HG02970 (cell line): ENCODE data around the gene FAM234A.
"Not testable (repeated sequence)": the region's sequence is repeated elsewhere in the genome, so short reads cannot be mapped to it uniquely, and the experiment has no call there.

Experiments used
- ATAC-seq: cut with Tn5 transposase; IDR thresholded peaks from one replicate; pipeline ENCODE4 v1.9.1; 2021; ENCODE audit warnings: mild to moderate bottlenecking, moderate library complexity, moderate number of reproducible peaks; ENCODE audit not compliant: unreplicated experiment, low FRiP score

The FAM234A gene

GRCh38 chr16:263944-264343, 29.3 kb downstream of the FAM234A start:
- no peak for ATAC-seq

- no peak for ATAC-seq
Measured at GRCh38 chr16:264440-264951, 29.9 kb downstream of the FAM234A start.

- no peak for ATAC-seq
Measured at GRCh38 chr16:265002-265529, 30.4 kb downstream of the FAM234A start.

- ATAC-seq: no peak
Measured at GRCh38 chr16:265711-266110, 31.1 kb downstream of the FAM234A start.

GRCh38 chr16:266258-267164, 31.9 kb downstream of the FAM234A start:
- no peak for ATAC-seq

- ATAC-seq: not testable (repeated sequence)
Measured at GRCh38 chr16:267562-267961, 32.9 kb downstream of the FAM234A start.

GRCh38 chr16:268141-269053, 33.8 kb downstream of the FAM234A start:
- ATAC-seq: no peak

GRCh38 chr16:269061-269796, 34.6 kb downstream of the FAM234A start:
- ATAC-seq: no peak

GRCh38 chr16:270381-271255, 36.0 kb downstream of the FAM234A start:
- no peak for ATAC-seq

GRCh38 chr16:272633-273546, 38.3 kb downstream of the FAM234A start:
- no peak for ATAC-seq

GRCh38 chr16:273547-274421, 39.2 kb downstream of the FAM234A start:
- ATAC-seq: no peak

- no peak for ATAC-seq
Measured at GRCh38 chr16:275041-275641, 40.5 kb downstream of the FAM234A start.

- ATAC-seq: no peak
Measured at GRCh38 chr16:275786-276232, 41.2 kb downstream of the FAM234A start, which contains the start of gene RGS11. TSS of gene RGS11 (minus strand) at chr16:275944. CDS start at chr16:275911, 33 bp downstream.

- ATAC-seq: no peak
Measured at GRCh38 chr16:276426-277077, 41.9 kb downstream of the FAM234A start.

- no peak for ATAC-seq
Measured at GRCh38 chr16:278863-279366, 44.3 kb downstream of the FAM234A start.

- no peak for ATAC-seq
Measured at GRCh38 chr16:279531-279930, 44.9 kb downstream of the FAM234A start.
